ENCODE measurements around the gene FBXO41. TPM values are rescaled to one million over a fixed set of nuclear protein-coding genes. Genes with fewer than 3 reads are reported as not detected.

FBXO41 gene
- polyA plus RNA-seq, 3 donors = 1.8 to 3.0 (median 1.8) TPM

GRCh38 chr2:73291093-73291460 is 6.8 kb upstream of the FBXO41 start:
- peak in 10 of 11 donors; percentile 50 to 80 (median 73) for DNase-seq (ENCODE audit: extremely low read depth in 1 of 11, low read depth in 9 of 11, low spot score in 4 of 11)

GRCh38 chr2:73290049-73290839 is 6.0 kb upstream of the FBXO41 start:
- no peak for DNase-seq (ENCODE audit: extremely low read depth in 1 of 11, low read depth in 9 of 11, low spot score in 4 of 11)

GRCh38 chr2:73289304-73289703 is 5.0 kb upstream of the FBXO41 start:
- DNase-seq (ENCODE audit: extremely low read depth in 1 of 11, low read depth in 9 of 11, low spot score in 4 of 11) = no peak

- no peak for DNase-seq (ENCODE audit: extremely low read depth in 1 of 11, low read depth in 9 of 11, low spot score in 4 of 11)
These were observed 1.9 kb upstream of the FBXO41 start for GRCh38 chr2:73286134-73286655.

- no peak for DNase-seq (ENCODE audit: extremely low read depth in 1 of 11, low read depth in 9 of 11, low spot score in 4 of 11)
These were observed 971 bp upstream of the FBXO41 start for GRCh38 chr2:73285159-73285739.

- no peak for DNase-seq (ENCODE audit: extremely low read depth in 1 of 11, low read depth in 9 of 11, low spot score in 4 of 11)
These were observed 558 bp downstream of the FBXO41 start for GRCh38 chr2:73283545-73284295.

- DNase-seq (ENCODE audit: extremely low read depth in 1 of 11, low read depth in 9 of 11, low spot score in 4 of 11) = no peak
These were observed 1.2 kb downstream of the FBXO41 start for GRCh38 chr2:73282924-73283544.

- DNase-seq (ENCODE audit: extremely low read depth in 1 of 11, low read depth in 9 of 11, low spot score in 4 of 11) = no peak
These were observed 3.0 kb downstream of the FBXO41 start for GRCh38 chr2:73281244-73281643.

GRCh38 chr2:73279852-73280251 is 4.4 kb downstream of the FBXO41 start:
- no peak for DNase-seq (ENCODE audit: extremely low read depth in 1 of 11, low read depth in 9 of 11, low spot score in 4 of 11)

- DNase-seq (ENCODE audit: extremely low read depth in 1 of 11, low read depth in 9 of 11, low spot score in 4 of 11) = no peak
These were observed 12.0 kb downstream of the FBXO41 start for GRCh38 chr2:73272270-73272669.

GRCh38 chr2:73269686-73270465 is 14.4 kb downstream of the FBXO41 start:
- DNase-seq (ENCODE audit: extremely low read depth in 1 of 11, low read depth in 9 of 11, low spot score in 4 of 11) = no peak

GRCh38 chr2:73268830-73269685 is 15.2 kb downstream of the FBXO41 start:
- no peak for DNase-seq (ENCODE audit: extremely low read depth in 1 of 11, low read depth in 9 of 11, low spot score in 4 of 11)

GRCh38 chr2:73268366-73268829 is 15.9 kb downstream of the FBXO41 start:
- DNase-seq (ENCODE audit: extremely low read depth in 1 of 11, low read depth in 9 of 11, low spot score in 4 of 11) = no peak

GRCh38 chr2:73267008-73267407 is 17.3 kb downstream of the FBXO41 start:
- DNase-seq (ENCODE audit: extremely low read depth in 1 of 11, low read depth in 9 of 11, low spot score in 4 of 11) = no peak

GRCh38 chr2:73266061-73266901 is 18.0 kb downstream of the FBXO41 start:
- no peak for DNase-seq (ENCODE audit: extremely low read depth in 1 of 11, low read depth in 9 of 11, low spot score in 4 of 11)

GRCh38 chr2:73265298-73266060 is 18.8 kb downstream of the FBXO41 start:
- no peak for DNase-seq (ENCODE audit: extremely low read depth in 1 of 11, low read depth in 9 of 11, low spot score in 4 of 11)
